Stomach (tissue), 4 donors: ENCODE results near the gene ELAVL1.

ENCODE experiments used
- CTCF ChIP-seq, 7 experiments: fragments of 450-650 bp in 4 of 7; fragments of 200-600 bp in 3 of 7; sonication (generic) in 3 of 7; IDR thresholded peaks; one replicate each; pipeline ENCODE4 v1.5.1; 2016 to 2019; ENCODE audit warnings: antibody characterized with exemption in 7 of 7, control low read depth in 2 of 7, mild to moderate bottlenecking in 1 of 7
- POLR2AphosphoS5 ChIP-seq, 3 donors: sonication (generic); formaldehyde crosslinking; IDR thresholded peaks; one replicate each; pipeline ENCODE4 v1.6.1; 2016; ENCODE audit warnings: antibody characterized with exemption in 3 of 3

DNA sequence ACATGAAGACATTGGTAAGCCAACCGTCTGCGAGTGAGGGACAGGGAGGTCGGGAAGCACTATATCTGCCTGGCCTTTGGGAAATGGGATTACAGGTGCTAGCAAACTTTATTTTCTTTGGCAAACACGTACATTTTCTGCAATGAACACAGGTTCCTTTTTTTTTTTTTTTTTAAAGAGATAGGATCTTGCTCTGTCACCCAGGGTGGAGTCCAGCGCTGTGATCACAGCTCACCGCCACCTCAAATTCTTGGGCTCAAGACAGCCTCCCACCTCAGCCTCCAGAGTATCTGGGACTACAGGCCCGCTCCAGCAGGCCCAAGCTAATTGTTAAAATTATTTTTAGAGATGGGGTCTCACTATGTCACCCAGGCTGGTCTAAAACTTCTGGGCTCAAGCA, 24.2 kb downstream of the ELAVL1 start:
- TF ChIP-seq CTCF (IDR thresholded peaks at IDR 0.05) (no peak), POLR2AphosphoS5 (IDR thresholded peaks at IDR 0.05) (no peak)
